WTC11 (cell line): ENCODE measurements around the gene ZNF213. TPM values are rescaled to one million over a fixed set of nuclear protein-coding genes. Genes with fewer than 3 reads are reported as not detected.
A peak's percentile ranks its signal among the peaks of the same experiment; 100 is the strongest.

Source experiments
- ATAC-seq: fragments of 200-7000 bp; cut with Tn5 transposase; 2 replicates; pipeline ENCODE4 v1.10.0; 2021; ENCODE audit warnings: mild to moderate bottlenecking, moderate library complexity
- CTCF ChIA-PET: fragments of 300-600 bp; sonication (Branson Sonifier 250); formaldehyde crosslinking; loops from one replicate; lab custom pipeline; 2021; ENCODE audit warnings: antibody characterized with exemption; lab: Charles Lee
- POLR2A ChIA-PET: fragments of 350-600 bp; sonication (Branson Sonifier 250); formaldehyde crosslinking; loops from one replicate; lab custom pipeline; 2021; ENCODE audit warnings: antibody characterized with exemption; lab: Charles Lee
- DNase-seq: peaks from one replicate; pipeline ENCODE4 v3.0.0; 2021; ENCODE audit warnings: low spot score
- H3K27ac Mint-ChIP-seq: 2 replicates; pipeline ENCODE4 v1.8.0; 2021; ENCODE audit warnings: mixed read lengths
- H3K27me3 Mint-ChIP-seq: 2 replicates; pipeline ENCODE4 v1.8.0; 2021; ENCODE audit warnings: low read depth, mild to moderate bottlenecking, moderate library complexity, mixed read lengths
- H3K36me3 Mint-ChIP-seq: 2 replicates; pipeline ENCODE4 v1.8.0; 2021; ENCODE audit warnings: mixed read lengths
- H3K4me1 Mint-ChIP-seq: 2 replicates; pipeline ENCODE4 v1.8.0; 2022; ENCODE audit warnings: mixed read lengths
- H3K4me3 Mint-ChIP-seq: 2 replicates; pipeline ENCODE4 v1.8.0; 2021; ENCODE audit warnings: mild to moderate bottlenecking, moderate library complexity, mixed read lengths
- H3K9me3 Mint-ChIP-seq: 2 replicates; pipeline ENCODE4 v1.8.0; 2021; ENCODE audit warnings: mixed read lengths
- ATF1 ChIP-seq: sonication (generic); formaldehyde crosslinking; IDR thresholded peaks from 2 replicates; pipeline ENCODE4 v1.8.1; 2023; ENCODE audit warnings: mild to moderate bottlenecking, moderate library complexity, missing genetic modification reagents
- CREM ChIP-seq: sonication (generic); formaldehyde crosslinking; IDR thresholded peaks from 2 replicates; pipeline ENCODE4 v1.8.1; 2022; ENCODE audit warnings: mild to moderate bottlenecking, missing genetic modification reagents, moderate library complexity
- ETV6 ChIP-seq: sonication (generic); formaldehyde crosslinking; IDR thresholded peaks from 2 replicates; pipeline ENCODE4 v1.8.1; 2022; ENCODE audit warnings: mild to moderate bottlenecking, missing genetic modification reagents
- FOXK1 ChIP-seq: sonication (generic); formaldehyde crosslinking; IDR thresholded peaks from 2 replicates; pipeline ENCODE4 v1.8.0; 2022; ENCODE audit warnings: mild to moderate bottlenecking, moderate library complexity, missing genetic modification reagents
- GABPB1 ChIP-seq: sonication (generic); formaldehyde crosslinking; IDR thresholded peaks from 2 replicates; pipeline ENCODE4 v1.8.1; 2023; ENCODE audit warnings: mild to moderate bottlenecking, missing genetic modification reagents
- HMGXB4 ChIP-seq: sonication (generic); formaldehyde crosslinking; IDR thresholded peaks from 2 replicates; pipeline ENCODE4 v1.8.1; 2023; ENCODE audit warnings: mild to moderate bottlenecking, moderate library complexity, missing genetic modification reagents
- IRF1 ChIP-seq: sonication (generic); formaldehyde crosslinking; IDR thresholded peaks from 2 replicates; pipeline ENCODE4 v1.8.0; 2023; ENCODE audit warnings: missing genetic modification reagents
- KAT7 ChIP-seq: sonication (generic); formaldehyde crosslinking; IDR thresholded peaks from 2 replicates; pipeline ENCODE4 v1.8.1; 2023; ENCODE audit warnings: missing genetic modification reagents, mild to moderate bottlenecking, borderline replicate concordance
- MYBL2 ChIP-seq: sonication (generic); formaldehyde crosslinking; IDR thresholded peaks from 2 replicates; pipeline ENCODE4 v1.8.1; 2023; ENCODE audit warnings: mild to moderate bottlenecking, moderate library complexity, missing genetic modification reagents
- RELA ChIP-seq: sonication (generic); formaldehyde crosslinking; IDR thresholded peaks from 2 replicates; pipeline ENCODE4 v1.8.1; 2022; ENCODE audit warnings: missing genetic modification reagents, mild to moderate bottlenecking, borderline replicate concordance
- RORB ChIP-seq: fragments of 250-450 bp; sonication (Bioruptor Pico); IDR thresholded peaks from 2 replicates; pipeline ENCODE4 v1.9.0; 2021; ENCODE audit warnings: mild to moderate bottlenecking
- SP1 ChIP-seq: sonication (generic); formaldehyde crosslinking; conservative IDR thresholded peaks from 2 replicates; pipeline ENCODE4 v1.8.1; 2022; ENCODE audit warnings: missing genetic modification reagents
- TEAD1 ChIP-seq: sonication (generic); formaldehyde crosslinking; IDR thresholded peaks from 2 replicates; pipeline ENCODE4 v1.8.0; 2022; ENCODE audit warnings: mild to moderate bottlenecking, missing genetic modification reagents
- ZBTB43 ChIP-seq: sonication (generic); formaldehyde crosslinking; IDR thresholded peaks from 2 replicates; pipeline ENCODE4 v1.8.1; 2023; ENCODE audit warnings: mild to moderate bottlenecking, missing genetic modification reagents
- ZNF232 ChIP-seq: sonication (generic); formaldehyde crosslinking; IDR thresholded peaks from 2 replicates; pipeline ENCODE4 v1.8.0; 2022; ENCODE audit warnings: mild to moderate bottlenecking, missing genetic modification reagents
- ZNF423 ChIP-seq: fragments of 250-450 bp; sonication (Bioruptor Pico); IDR thresholded peaks from 2 replicates; pipeline ENCODE4 v2.1.2; 2022; ENCODE audit warnings: mild to moderate bottlenecking, moderate library complexity
- total RNA-seq: library from RNA; stranded (reverse); gene quantifications from 3 replicates; pipeline ENCODE4 v1.2.3, GENCODE V29; 2021
- TF ChIP-seq, protein P1 (sequence below): sonication (generic); formaldehyde crosslinking; IDR thresholded peaks from 2 replicates; pipeline ENCODE4 v1.8.1; 2023; ENCODE audit warnings: mild to moderate bottlenecking, missing genetic modification reagents, moderate library complexity
- TF ChIP-seq, protein P2 (sequence below): sonication (generic); formaldehyde crosslinking; conservative IDR thresholded peaks from 2 replicates; pipeline ENCODE4 v1.8.1; 2022; ENCODE audit warnings: mild to moderate bottlenecking, missing genetic modification reagents
- TF ChIP-seq, protein P3 (sequence below): sonication (generic); formaldehyde crosslinking; IDR thresholded peaks from 2 replicates; pipeline ENCODE4 v1.8.0; 2023; ENCODE audit warnings: missing genetic modification reagents, mild to moderate bottlenecking, borderline replicate concordance
- TF ChIP-seq, protein P4 (sequence below): sonication (generic); formaldehyde crosslinking; IDR thresholded peaks from 2 replicates; pipeline ENCODE4 v1.8.0; 2022; ENCODE audit warnings: mild to moderate bottlenecking, missing genetic modification reagents

The ZNF213 gene
- total RNA-seq, 1 experiment from 2014 or later, result 11.6 TPM

DNA sequence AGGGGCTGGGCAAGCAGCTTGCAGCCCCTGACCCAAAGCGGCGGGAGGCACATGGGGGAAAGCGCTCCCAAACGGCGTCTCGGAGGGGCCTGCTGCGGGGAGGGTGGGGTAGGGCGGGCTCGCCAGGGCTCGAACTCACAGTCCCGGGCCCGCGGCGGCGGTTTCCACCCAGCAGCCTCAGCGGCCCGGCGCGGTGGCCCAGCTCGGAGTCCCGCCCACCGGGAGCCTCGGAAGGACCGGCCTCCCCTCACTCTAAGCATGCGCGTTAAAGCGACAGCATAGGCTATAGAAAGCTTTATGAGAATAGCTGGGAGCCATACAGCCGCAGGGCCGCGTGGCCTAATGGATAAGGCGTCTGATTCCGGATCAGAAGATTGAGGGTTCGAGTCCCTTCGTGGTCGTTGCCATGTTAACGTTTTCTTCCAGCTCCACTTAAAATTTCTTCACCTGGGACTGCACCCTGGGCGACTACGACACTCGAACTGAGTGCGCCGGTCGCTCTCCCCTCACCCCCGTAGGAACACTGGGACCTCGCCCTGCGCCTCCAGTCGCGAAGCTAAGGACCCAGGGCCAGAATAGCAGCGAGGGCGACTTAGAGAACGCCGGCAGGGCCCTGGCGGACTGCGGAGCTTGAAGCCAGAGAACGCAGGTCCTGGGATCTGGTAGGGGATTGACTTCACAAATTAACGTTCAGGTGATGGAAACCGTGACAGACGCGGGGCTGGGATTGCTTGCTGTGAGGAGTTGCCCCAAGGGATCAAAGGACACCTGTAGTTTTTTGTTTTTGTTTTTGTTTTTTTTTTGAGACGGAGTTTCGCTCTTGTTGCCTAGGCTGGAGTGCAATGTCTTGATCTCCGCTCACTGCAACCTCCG, 15.8 kb downstream of the ZNF213 start:
- H3K27me3 Mint-ChIP-seq, result peaks cover 37% of the 10 kb centered on the region
- peak overlapping the region; percentile 96 for H3K27ac Mint-ChIP-seq
- DNase-seq (peak; percentile 98), ATAC-seq (peak; percentile 78)
- H3K36me3 Mint-ChIP-seq, result no peaks in the 10 kb centered on the region
- H3K4me1 Mint-ChIP-seq, result peaks cover 7% of the 10 kb centered on the region
- TF ChIP-seq, protein P1, sequence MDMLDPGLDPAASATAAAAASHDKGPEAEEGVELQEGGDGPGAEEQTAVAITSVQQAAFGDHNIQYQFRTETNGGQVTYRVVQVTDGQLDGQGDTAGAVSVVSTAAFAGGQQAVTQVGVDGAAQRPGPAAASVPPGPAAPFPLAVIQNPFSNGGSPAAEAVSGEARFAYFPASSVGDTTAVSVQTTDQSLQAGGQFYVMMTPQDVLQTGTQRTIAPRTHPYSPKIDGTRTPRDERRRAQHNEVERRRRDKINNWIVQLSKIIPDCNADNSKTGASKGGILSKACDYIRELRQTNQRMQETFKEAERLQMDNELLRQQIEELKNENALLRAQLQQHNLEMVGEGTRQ (CRISPR knock-in tag), result 0 out of 2 replicates have a peak, but pooled peaks have one; percentile 10
- TF ChIP-seq IRF1 (CRISPR knock-in tag), result no peak
- TF ChIP-seq HMGXB4 (CRISPR knock-in tag), result peak; percentile 72
- TF ChIP-seq, protein P2, sequence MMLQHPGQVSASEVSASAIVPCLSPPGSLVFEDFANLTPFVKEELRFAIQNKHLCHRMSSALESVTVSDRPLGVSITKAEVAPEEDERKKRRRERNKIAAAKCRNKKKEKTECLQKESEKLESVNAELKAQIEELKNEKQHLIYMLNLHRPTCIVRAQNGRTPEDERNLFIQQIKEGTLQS (CRISPR knock-in tag), result no peak
- peak; percentile 79; the same call in 1 of the 2 replicates for TF ChIP-seq ETV6 (CRISPR knock-in tag)
- TF ChIP-seq RELA (CRISPR knock-in tag), result no peak
- TF ChIP-seq SP1 (CRISPR knock-in tag), result peak; percentile 87
- TF ChIP-seq KAT7 (CRISPR knock-in tag), result 0 out of 2 replicates have a peak, but pooled peaks have one; percentile 29
- TF ChIP-seq CREM (CRISPR knock-in tag), result peak; percentile 74
- 0 out of 2 replicates have a peak, but pooled peaks have one; percentile 22 for TF ChIP-seq MYBL2 (CRISPR knock-in tag)
- TF ChIP-seq, protein P3, sequence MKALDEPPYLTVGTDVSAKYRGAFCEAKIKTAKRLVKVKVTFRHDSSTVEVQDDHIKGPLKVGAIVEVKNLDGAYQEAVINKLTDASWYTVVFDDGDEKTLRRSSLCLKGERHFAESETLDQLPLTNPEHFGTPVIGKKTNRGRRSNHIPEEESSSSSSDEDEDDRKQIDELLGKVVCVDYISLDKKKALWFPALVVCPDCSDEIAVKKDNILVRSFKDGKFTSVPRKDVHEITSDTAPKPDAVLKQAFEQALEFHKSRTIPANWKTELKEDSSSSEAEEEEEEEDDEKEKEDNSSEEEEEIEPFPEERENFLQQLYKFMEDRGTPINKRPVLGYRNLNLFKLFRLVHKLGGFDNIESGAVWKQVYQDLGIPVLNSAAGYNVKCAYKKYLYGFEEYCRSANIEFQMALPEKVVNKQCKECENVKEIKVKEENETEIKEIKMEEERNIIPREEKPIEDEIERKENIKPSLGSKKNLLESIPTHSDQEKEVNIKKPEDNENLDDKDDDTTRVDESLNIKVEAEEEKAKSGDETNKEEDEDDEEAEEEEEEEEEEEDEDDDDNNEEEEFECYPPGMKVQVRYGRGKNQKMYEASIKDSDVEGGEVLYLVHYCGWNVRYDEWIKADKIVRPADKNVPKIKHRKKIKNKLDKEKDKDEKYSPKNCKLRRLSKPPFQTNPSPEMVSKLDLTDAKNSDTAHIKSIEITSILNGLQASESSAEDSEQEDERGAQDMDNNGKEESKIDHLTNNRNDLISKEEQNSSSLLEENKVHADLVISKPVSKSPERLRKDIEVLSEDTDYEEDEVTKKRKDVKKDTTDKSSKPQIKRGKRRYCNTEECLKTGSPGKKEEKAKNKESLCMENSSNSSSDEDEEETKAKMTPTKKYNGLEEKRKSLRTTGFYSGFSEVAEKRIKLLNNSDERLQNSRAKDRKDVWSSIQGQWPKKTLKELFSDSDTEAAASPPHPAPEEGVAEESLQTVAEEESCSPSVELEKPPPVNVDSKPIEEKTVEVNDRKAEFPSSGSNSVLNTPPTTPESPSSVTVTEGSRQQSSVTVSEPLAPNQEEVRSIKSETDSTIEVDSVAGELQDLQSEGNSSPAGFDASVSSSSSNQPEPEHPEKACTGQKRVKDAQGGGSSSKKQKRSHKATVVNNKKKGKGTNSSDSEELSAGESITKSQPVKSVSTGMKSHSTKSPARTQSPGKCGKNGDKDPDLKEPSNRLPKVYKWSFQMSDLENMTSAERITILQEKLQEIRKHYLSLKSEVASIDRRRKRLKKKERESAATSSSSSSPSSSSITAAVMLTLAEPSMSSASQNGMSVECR (CRISPR knock-in tag), result peak; percentile 43; the same call in 1 of the 2 replicates
- no peak for TF ChIP-seq TEAD1
- no peak for TF ChIP-seq RORB (CRISPR knock-in tag)
- peak; percentile 30; the same call in 1 of the 2 replicates for TF ChIP-seq ZNF423 (CRISPR knock-in tag)
- TF ChIP-seq ZBTB43 (CRISPR knock-in tag), result no peak
- TF ChIP-seq ZNF232, result peak; percentile 72; the same call in 1 of the 2 replicates
- TF ChIP-seq, protein P4, sequence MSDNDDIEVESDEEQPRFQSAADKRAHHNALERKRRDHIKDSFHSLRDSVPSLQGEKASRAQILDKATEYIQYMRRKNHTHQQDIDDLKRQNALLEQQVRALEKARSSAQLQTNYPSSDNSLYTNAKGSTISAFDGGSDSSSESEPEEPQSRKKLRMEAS, result peak; percentile 41; the same call in 1 of the 2 replicates
- TF ChIP-seq FOXK1 (CRISPR knock-in tag), result 0 out of 2 replicates have a peak, but pooled peaks have one; percentile 46
- TF ChIP-seq ATF1, result no peak
- peak; percentile 52; the same call in 1 of the 2 replicates for TF ChIP-seq GABPB1 (CRISPR knock-in tag)
- CTCF ChIA-PET, result interaction anchor here (0.6 to 4.7 kb wide), 29 partner anchors 10 to 143 kb away, joined by 3 to 75 read pairs (median 10); partner anchors contain the start of genes HCFC1R1, OR1F1 and ZNF213
- POLR2A ChIA-PET, result interaction anchor here (0.6 to 5.9 kb wide), 17 partner anchors 8 to 140 kb away, joined by 3 to 46 read pairs (median 3); partner anchors contain the start of genes ZNF213 and ZSCAN10
- H3K4me3 Mint-ChIP-seq, result peak overlapping the region; percentile 93
- H3K9me3 Mint-ChIP-seq, result no peaks in the 10 kb centered on the region
